K562 (cell line): ENCODE measurements around the gene PHLDA3.

Experiments used
- POLR2AphosphoS5 ChIP-seq: IDR thresholded peaks from 2 replicates; pipeline ENCODE4 v1.6.1; 2011; ENCODE audit warnings: mild to moderate bottlenecking, low read depth, low read length, moderate library complexity; ENCODE audit not compliant: control insufficient read depth, insufficient read depth
- REST ChIP-seq, 2 experiments: fragments of 450-650 bp; formaldehyde crosslinking in 1 of 2; IDR thresholded peaks; 2 replicates each; pipeline versions ENCODE4 v1.4.0 to v1.6.1; 2014 to 2020; ENCODE audit warnings: mild to moderate bottlenecking in 2 of 2, borderline replicate concordance in 1 of 2, low read depth in 1 of 2

- no peak for TF ChIP-seq POLR2AphosphoS5
- no peak for TF ChIP-seq REST (IDR thresholded peaks at IDR 0.05; ENCODE audit: borderline replicate concordance)
- no peak for TF ChIP-seq REST (CRISPR knock-in tag; IDR thresholded peaks at IDR 0.05; ENCODE audit: low read depth)
Observed at GRCh38 chr1:201460814-201461644, 8.0 kb downstream of the PHLDA3 start.
